VCaP (cell line): ENCODE measurements around the gene MGA.

Source experiments
- H3K27ac ChIP-seq: fragments of 450-650 bp; 2 replicates; pipeline ENCODE4 v1.5.1; 2017
- TF ChIP-seq, protein P1 (sequence below): fragments of 450-650 bp; conservative IDR thresholded peaks from 2 replicates; pipeline ENCODE4 v1.5.1; 2017; ENCODE audit warnings: mild to moderate bottlenecking, moderate library complexity

The MGA gene

DNA sequence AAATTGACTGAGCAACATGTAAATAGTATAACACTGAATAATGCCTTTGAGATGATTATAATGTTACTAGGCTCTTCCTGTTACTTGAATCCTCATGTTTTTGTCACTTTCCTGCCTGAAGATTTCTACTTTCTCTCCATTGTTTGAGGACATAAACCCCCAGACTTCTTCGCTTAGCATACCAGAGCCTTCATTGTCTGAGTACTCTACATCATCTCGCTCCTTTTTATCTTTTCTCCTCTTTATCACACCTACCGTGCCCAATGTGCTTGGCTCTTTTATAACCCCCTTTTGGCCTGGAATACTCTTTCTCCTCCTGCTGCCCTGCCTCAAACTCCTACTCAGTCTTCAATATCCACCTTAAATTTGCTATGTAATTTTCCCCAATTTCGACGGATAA is 30.3 kb upstream of the MGA start:
- TF ChIP-seq, protein P1, sequence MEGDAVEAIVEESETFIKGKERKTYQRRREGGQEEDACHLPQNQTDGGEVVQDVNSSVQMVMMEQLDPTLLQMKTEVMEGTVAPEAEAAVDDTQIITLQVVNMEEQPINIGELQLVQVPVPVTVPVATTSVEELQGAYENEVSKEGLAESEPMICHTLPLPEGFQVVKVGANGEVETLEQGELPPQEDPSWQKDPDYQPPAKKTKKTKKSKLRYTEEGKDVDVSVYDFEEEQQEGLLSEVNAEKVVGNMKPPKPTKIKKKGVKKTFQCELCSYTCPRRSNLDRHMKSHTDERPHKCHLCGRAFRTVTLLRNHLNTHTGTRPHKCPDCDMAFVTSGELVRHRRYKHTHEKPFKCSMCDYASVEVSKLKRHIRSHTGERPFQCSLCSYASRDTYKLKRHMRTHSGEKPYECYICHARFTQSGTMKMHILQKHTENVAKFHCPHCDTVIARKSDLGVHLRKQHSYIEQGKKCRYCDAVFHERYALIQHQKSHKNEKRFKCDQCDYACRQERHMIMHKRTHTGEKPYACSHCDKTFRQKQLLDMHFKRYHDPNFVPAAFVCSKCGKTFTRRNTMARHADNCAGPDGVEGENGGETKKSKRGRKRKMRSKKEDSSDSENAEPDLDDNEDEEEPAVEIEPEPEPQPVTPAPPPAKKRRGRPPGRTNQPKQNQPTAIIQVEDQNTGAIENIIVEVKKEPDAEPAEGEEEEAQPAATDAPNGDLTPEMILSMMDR, result no peak
- no peak overlapping the region for H3K27ac ChIP-seq

DNA sequence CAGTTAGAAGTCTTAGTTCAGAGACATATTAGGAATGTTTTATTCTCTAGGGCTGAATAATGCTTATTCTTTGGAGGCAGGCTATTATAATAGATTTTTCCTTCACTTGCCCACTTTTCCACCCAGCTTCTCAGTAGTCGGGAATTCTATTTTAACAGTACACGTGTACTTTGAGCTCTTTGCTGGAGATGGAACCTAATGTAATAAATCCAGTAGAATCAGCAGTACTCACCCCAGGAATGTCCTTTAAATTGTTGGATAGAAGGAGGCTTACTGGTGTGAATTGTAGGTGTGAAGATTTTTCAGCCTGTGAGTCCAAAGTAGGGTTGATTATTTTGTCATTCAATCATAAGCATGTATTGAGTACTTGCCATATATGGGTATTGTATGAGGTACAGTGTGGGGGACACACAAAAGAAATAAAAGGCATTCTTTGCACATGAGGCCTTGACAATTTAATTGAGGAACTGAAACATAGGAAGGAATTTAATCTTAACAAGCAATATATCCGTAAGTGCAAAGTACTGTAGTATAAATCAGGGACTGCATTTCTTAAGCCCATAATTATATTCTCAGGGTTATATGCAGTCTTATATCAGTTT is 29.5 kb upstream of the MGA start:
- H3K27ac ChIP-seq, result no peak overlapping the region
- TF ChIP-seq, protein P1, result no peak

DNA sequence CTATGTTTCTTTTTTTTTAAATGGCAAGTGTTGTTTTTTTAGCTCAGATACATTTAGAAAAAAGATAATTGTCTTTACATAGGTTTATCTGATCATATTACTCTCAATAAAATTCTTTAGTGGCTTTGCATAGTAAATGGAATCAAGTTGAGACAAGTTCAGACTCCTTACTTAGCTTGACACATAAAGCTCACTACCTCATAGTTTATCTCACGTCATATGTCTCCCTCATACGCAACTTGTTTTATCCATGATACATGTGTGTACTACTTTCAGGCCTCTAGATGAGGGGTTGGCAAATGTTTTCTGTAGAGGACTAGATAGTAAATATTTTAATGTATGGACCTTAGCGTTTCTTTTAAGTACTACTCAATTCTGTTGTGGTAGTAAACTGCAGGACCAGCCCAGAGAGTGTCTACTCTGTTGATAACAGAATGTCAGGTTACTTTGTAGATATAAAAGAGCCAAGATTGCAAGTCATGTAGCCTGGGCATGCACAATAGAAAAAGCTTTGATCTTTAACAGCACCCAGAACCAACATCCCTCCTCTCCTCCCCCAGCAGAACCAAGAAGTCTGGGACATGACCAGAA is 28.2 kb upstream of the MGA start:
- TF ChIP-seq, protein P1, result no peak
- peak overlapping the region; percentile 34 for H3K27ac ChIP-seq

DNA sequence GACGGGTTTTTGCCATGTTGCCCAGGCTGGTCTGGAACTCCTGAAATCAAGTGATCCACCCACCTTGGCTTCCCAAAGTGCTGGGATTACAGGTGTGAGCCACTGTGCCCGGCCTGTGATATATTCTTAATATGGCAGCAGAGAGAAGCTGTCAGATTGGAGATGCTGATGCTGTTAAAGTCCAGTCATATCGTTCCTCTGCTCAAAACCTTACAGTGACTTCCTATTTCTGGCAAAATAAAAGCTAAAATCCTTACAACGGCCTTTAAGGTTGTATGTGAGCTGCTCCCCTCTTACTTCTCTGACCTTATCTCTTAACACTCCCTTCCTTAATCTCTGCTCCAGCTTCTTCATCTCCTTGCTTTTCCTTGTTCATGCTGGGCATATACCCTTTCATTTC is 26.6 kb upstream of the MGA start:
- H3K27ac ChIP-seq, result no peak overlapping the region
- TF ChIP-seq, protein P1, result no peak

DNA sequence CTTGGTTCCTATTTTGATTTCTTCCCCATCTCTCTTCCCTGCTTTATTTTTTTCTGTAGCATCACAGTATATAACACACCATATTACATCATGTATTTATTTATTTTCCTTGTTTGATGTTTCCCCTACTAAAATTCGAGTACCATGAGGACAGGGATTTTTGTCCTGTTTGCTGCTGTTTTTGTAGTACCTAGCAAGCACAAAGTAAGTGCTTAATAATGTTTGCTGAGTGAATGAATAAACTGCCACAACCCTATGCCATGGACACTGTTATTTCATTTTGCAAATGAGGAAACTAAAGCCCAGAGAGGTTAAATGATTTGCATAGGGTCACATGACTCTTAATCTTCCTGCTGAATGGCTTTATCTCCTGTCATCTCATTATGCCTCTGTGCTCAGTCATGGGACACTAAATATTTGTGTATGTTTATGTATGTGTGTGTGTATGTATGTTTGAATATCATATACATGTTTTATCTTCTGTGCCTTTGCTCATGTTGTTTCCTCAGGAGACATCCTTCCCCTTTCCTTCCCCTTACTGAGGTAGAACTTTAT is 26.1 kb upstream of the MGA start:
- TF ChIP-seq, protein P1, result no peak
- H3K27ac ChIP-seq, result no peak overlapping the region

DNA sequence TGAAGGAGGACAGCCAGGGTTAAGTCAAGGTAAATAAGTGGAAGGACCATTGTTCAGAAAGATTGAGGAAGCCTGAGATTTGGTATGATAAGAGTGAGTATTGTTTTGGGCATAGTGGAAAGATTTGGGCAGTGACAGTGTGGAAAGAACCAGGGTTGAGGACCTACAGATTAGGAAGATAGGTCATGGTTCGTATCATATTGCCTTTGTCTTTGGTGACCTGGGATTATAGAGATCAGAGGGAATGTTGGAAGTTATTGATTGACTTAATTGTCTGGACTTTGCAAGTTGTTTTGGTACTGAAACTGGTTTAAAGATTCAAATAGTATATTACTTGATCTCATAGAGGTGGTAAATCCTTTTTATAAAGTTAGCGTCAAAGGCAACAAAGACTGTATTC is 23.1 kb upstream of the MGA start:
- H3K27ac ChIP-seq, result no peak overlapping the region
- TF ChIP-seq, protein P1, result no peak

DNA sequence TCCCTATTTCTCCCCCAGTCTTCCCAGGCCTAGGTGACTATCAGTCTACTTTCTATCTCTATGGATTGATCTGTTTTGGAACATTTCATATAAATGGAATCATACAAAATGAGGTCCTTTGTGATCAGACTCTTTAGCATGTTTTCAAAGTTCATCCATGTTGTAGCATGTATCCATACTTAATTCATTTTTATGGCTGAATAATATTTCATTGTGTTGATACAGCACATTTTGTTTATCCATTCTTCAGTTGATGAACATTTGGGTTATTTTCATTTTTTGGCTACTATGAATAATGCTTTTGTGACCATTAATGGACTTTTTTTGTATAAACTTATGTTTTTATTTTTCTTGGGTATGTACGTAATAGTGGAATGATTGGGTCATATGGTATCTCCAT is 19.2 kb upstream of the MGA start:
- TF ChIP-seq, protein P1, result no peak
- no peak overlapping the region for H3K27ac ChIP-seq
